IMR-90 (cell line): ENCODE data around the gene ZFP42. TPM values are rescaled to one million over a fixed set of nuclear protein-coding genes. Genes with fewer than 3 reads are reported as not detected.

Source experiments
- ATAC-seq: fragments of 200-7000 bp; cut with Tn5 transposase; 2 replicates; pipeline ENCODE4 v1.9.1; 2020; ENCODE audit warnings: low read depth, mild to moderate bottlenecking, moderate library complexity
- BruUV-seq: library from RNA; stranded (reverse); fragments of 400-500 nt; replicated peaks from 2 replicates; lab custom pipeline; 2021; lab: Mats Ljungman, UMichigan
- CTCF ChIA-PET: fragments of 300-600 bp; formaldehyde crosslinking; extraction: SDS; loops from one replicate; lab custom pipeline; 2021; ENCODE audit warnings: antibody characterized with exemption; lab: Yijun Ruan, JAX
- POLR2A ChIA-PET: fragments of 300-600 bp; sonication (Branson Sonifier 250); formaldehyde crosslinking; loops from one replicate; lab custom pipeline; 2022; ENCODE audit warnings: antibody characterized with exemption; ENCODE audit not compliant: unreplicated experiment; lab: Charles Lee
- DNase-seq: peaks from one replicate; pipeline ENCODE4 v3.0.0; 2013
- H2AFZ ChIP-seq: replicated peaks from 2 replicates; pipeline ENCODE3; 2013; ENCODE audit warnings: low read length, mild to moderate bottlenecking; ENCODE audit not compliant: poor library complexity
- H2AK5ac ChIP-seq: 2 replicates; pipeline ENCODE4 v1.6.1; 2013; ENCODE audit warnings: low read depth, low read length, inconsistent platforms
- H2AK9ac ChIP-seq: replicated peaks from 2 replicates; pipeline ENCODE3; 2013; ENCODE audit warnings: mild to moderate bottlenecking, low read depth, low read length, moderate library complexity; ENCODE audit not compliant: poor library complexity
- H2BK120ac ChIP-seq: 2 replicates; pipeline ENCODE4 v1.6.1; 2013; ENCODE audit warnings: low read depth, low read length, inconsistent platforms
- H2BK15ac ChIP-seq: 3 replicates; pipeline ENCODE4 v1.6.1; 2013; ENCODE audit warnings: low read depth, low read length, inconsistent platforms
- H2BK20ac ChIP-seq: 2 replicates; pipeline ENCODE4 v1.6.1; 2013; ENCODE audit warnings: low read depth, mild to moderate bottlenecking, inconsistent platforms, low read length, moderate library complexity
- H2BK5ac ChIP-seq: 2 replicates; pipeline ENCODE4 v1.6.1; 2013; ENCODE audit warnings: mild to moderate bottlenecking, low read depth, low read length, inconsistent platforms; ENCODE audit not compliant: poor library complexity, severe bottlenecking
- H3K14ac ChIP-seq: replicated peaks from 2 replicates; pipeline ENCODE4 v1.6.1; 2013; ENCODE audit warnings: low read depth, low read length, inconsistent platforms
- H3K18ac ChIP-seq: 2 replicates; pipeline ENCODE4 v1.6.1; 2013; ENCODE audit warnings: low read depth, low read length, control low read depth
- H3K23ac ChIP-seq: 2 replicates; pipeline ENCODE4 v1.6.1; 2013; ENCODE audit warnings: low read depth, low read length, inconsistent platforms
- H3K27ac ChIP-seq: 2 replicates; pipeline ENCODE4 v1.5.1; 2013; ENCODE audit warnings: mild to moderate bottlenecking, control low read depth, low read length; ENCODE audit not compliant: insufficient read depth
- H3K27me3 ChIP-seq: 2 replicates; pipeline ENCODE4 v1.6.1; 2013; ENCODE audit warnings: low read length; ENCODE audit not compliant: control insufficient read depth, insufficient read depth
- H3K36me3 ChIP-seq: 2 replicates; pipeline ENCODE4 v1.6.1; 2013; ENCODE audit warnings: low read length, mixed read lengths; ENCODE audit not compliant: control insufficient read depth, insufficient read depth
- H3K4ac ChIP-seq: 2 replicates; pipeline ENCODE4 v1.6.1; 2013; ENCODE audit warnings: low read depth, low read length, inconsistent platforms
- H3K4me1 ChIP-seq: 2 replicates; pipeline ENCODE4 v1.6.1; 2013; ENCODE audit warnings: low read length, mixed read lengths; ENCODE audit not compliant: control insufficient read depth, insufficient read depth
- H3K4me2 ChIP-seq: 2 replicates; pipeline ENCODE4 v1.6.1; 2013; ENCODE audit warnings: low read depth, mild to moderate bottlenecking, control low read depth, low read length, moderate library complexity
- H3K4me3 ChIP-seq: 2 replicates; pipeline ENCODE4 v1.5.1; 2013; ENCODE audit warnings: low read depth, mild to moderate bottlenecking, control low read depth, low read length, moderate library complexity; ENCODE audit not compliant: insufficient read depth
- H3K56ac ChIP-seq: 2 replicates; pipeline ENCODE4 v1.6.1; 2013; ENCODE audit warnings: low read length, inconsistent platforms; ENCODE audit not compliant: insufficient read depth; ENCODE audit errors: extremely low read depth
- H3K79me1 ChIP-seq, 2 experiments: 2 replicates each; pipeline ENCODE4 v1.6.1; 2013; ENCODE audit warnings: low read length in 2 of 2, inconsistent platforms in 1 of 2, low read depth in 1 of 2
- H3K9ac ChIP-seq: 2 replicates; pipeline ENCODE4 v1.6.1; 2013; ENCODE audit warnings: low read depth, low read length, control low read depth
- H3K9me1 ChIP-seq: 2 replicates; pipeline ENCODE4 v1.6.1; 2013; ENCODE audit warnings: low read length, inconsistent platforms; ENCODE audit not compliant: insufficient read depth
- H3K9me3 ChIP-seq: 2 replicates; pipeline ENCODE4 v1.6.1; 2013; ENCODE audit warnings: low read length; ENCODE audit not compliant: control insufficient read depth, insufficient read depth
- H4K20me1 ChIP-seq: 2 replicates; pipeline ENCODE4 v1.6.1; 2013; ENCODE audit warnings: low read length, inconsistent platforms; ENCODE audit not compliant: insufficient read depth
- H4K5ac ChIP-seq: 2 replicates; pipeline ENCODE4 v1.6.1; 2013; ENCODE audit warnings: mild to moderate bottlenecking, low read depth, low read length, control low read depth
- H4K8ac ChIP-seq, 2 experiments: 2 replicates each; pipeline ENCODE4 v1.6.1; 2013; ENCODE audit warnings: low read depth in 2 of 2, low read length in 2 of 2, control low read depth in 1 of 2, inconsistent platforms in 1 of 2
- H4K91ac ChIP-seq: 2 replicates; pipeline ENCODE4 v1.6.1; 2013; ENCODE audit warnings: low read depth, low read length, inconsistent platforms; ENCODE audit not compliant: insufficient read depth
- BHLHE40 ChIP-seq: fragments of 150-350 bp; IDR thresholded peaks from 2 replicates; pipeline ENCODE4 v1.6.1; 2016; ENCODE audit warnings: mild to moderate bottlenecking, low read depth, low read length
- CEBPB ChIP-seq: IDR thresholded peaks from 2 replicates; pipeline ENCODE4 v1.6.1; 2012; ENCODE audit warnings: low read depth, low read length, improper control_type of control experiment
- CHD1 ChIP-seq: IDR thresholded peaks from 2 replicates; pipeline ENCODE4 v1.6.1; 2012; ENCODE audit warnings: low read depth, low read length, improper control_type of control experiment
- FOS ChIP-seq: fragments of 150-350 bp; IDR thresholded peaks from 2 replicates; pipeline ENCODE4 v1.6.1; 2016; ENCODE audit warnings: low read depth, low read length
- MAFK ChIP-seq: IDR thresholded peaks from 2 replicates; pipeline ENCODE4 v1.6.1; 2012; ENCODE audit warnings: low read depth, low read length, improper control_type of control experiment
- MAZ ChIP-seq: IDR thresholded peaks from 2 replicates; pipeline ENCODE4 v1.6.1; 2012; ENCODE audit warnings: low read depth, mild to moderate bottlenecking, low read length, improper control_type of control experiment, moderate library complexity, borderline replicate concordance
- MXI1 ChIP-seq: IDR thresholded peaks from 2 replicates; pipeline ENCODE4 v1.6.1; 2012; ENCODE audit warnings: low read depth, mild to moderate bottlenecking, low read length, moderate library complexity, borderline replicate concordance
- NFE2L2 ChIP-seq: fragments of 150-350 bp; IDR thresholded peaks from 2 replicates; pipeline ENCODE4 v1.6.1; 2016; ENCODE audit warnings: low read depth, mild to moderate bottlenecking, low read length
- POLR2A ChIP-seq: IDR thresholded peaks from 2 replicates; pipeline ENCODE4 v1.6.1; 2012; ENCODE audit warnings: mild to moderate bottlenecking, low read depth, low read length
- RAD21 ChIP-seq: IDR thresholded peaks from 2 replicates; pipeline ENCODE4 v1.6.1; 2012; ENCODE audit warnings: low read length, improper control_type of control experiment
- RCOR1 ChIP-seq: IDR thresholded peaks from 2 replicates; pipeline ENCODE4 v1.6.1; 2012; ENCODE audit warnings: mild to moderate bottlenecking, low read length, improper control_type of control experiment; ENCODE audit not compliant: insufficient replicate concordance
- RFX5 ChIP-seq: IDR thresholded peaks from 2 replicates; pipeline ENCODE4 v1.8.0; 2012; ENCODE audit warnings: low read depth, mild to moderate bottlenecking, low read length, moderate library complexity
- SMC3 ChIP-seq: fragments of 150-350 bp; IDR thresholded peaks from 2 replicates; pipeline ENCODE4 v1.6.1; 2016; ENCODE audit warnings: low read depth, mild to moderate bottlenecking, antibody characterized with exemption, low read length, moderate library complexity
- WGBS, 2 experiments: methylation state at CpG; one replicate each; pipeline versions ENCODE4 v1.1.5 to v1.1.7; 2013; ENCODE audit warnings: missing lambda C conversion rate in 2 of 2; ENCODE audit not compliant: insufficient read length in 1 of 2; ENCODE audit errors: extremely low coverage in 2 of 2; 5-methylcytosine and 5-hydroxymethylcytosine counted together
- dilution Hi-C: fragments of 300-500 bp; cut with HindIII; formaldehyde crosslinking; loops from one replicate; pipeline ENCODE4 v1.14.3; 2018; ENCODE audit warnings: low sequenced_read_pairs; ENCODE audit not compliant: unreplicated experiment
- in situ Hi-C: fragments of 300-500 bp; cut with MboI; formaldehyde crosslinking; loops from 3 replicates; pipeline ENCODE4 v1.14.3; 2019; ENCODE audit warnings: low sequenced_read_pairs, inconsistent platforms, mixed read lengths
- intact Hi-C: fragments of 100-400 bp; cut with micrococcal nuclease; formaldehyde crosslinking; loops from 2 replicates; pipeline ENCODE4 v1.10.0; 2022
- polyA plus RNA-seq, 3 experiments: library from polyadenylated mRNA; depleted of rRNA; stranded (reverse); fragments of >200 nt; gene quantifications; 2 replicates each; pipeline ENCODE4 v1.2.3, GENCODE V29; 2012; ENCODE audit warnings: low replicate concordance in 1 of 3
- total RNA-seq: library from RNA; depleted of rRNA; stranded (reverse); fragments of >200 nt; gene quantifications from 2 replicates; pipeline ENCODE4 v1.2.3, GENCODE V29; 2012
- TF ChIP-seq, protein P1 (sequence below): fragments of 150-350 bp; IDR thresholded peaks from 2 replicates; pipeline ENCODE4 v1.6.1; 2017; ENCODE audit warnings: mild to moderate bottlenecking, antibody characterized with exemption, low read length, low read depth
- TF ChIP-seq, protein P2 (sequence below): conservative IDR thresholded peaks from 2 replicates; pipeline ENCODE4 v1.5.1; 2012; ENCODE audit warnings: mild to moderate bottlenecking, low read depth, low read length, improper control_type of control experiment
- TF ChIP-seq, protein P3 (sequence below): fragments of 150-350 bp; IDR thresholded peaks from 2 replicates; pipeline ENCODE4 v1.6.1; 2016; ENCODE audit warnings: low read depth, mild to moderate bottlenecking, low read length, moderate library complexity, borderline replicate concordance

The ZFP42 gene
- total and polyA plus RNA-seq, 2 of the 4 experiments (the other 2 are of a cell fraction): not detected

DNA sequence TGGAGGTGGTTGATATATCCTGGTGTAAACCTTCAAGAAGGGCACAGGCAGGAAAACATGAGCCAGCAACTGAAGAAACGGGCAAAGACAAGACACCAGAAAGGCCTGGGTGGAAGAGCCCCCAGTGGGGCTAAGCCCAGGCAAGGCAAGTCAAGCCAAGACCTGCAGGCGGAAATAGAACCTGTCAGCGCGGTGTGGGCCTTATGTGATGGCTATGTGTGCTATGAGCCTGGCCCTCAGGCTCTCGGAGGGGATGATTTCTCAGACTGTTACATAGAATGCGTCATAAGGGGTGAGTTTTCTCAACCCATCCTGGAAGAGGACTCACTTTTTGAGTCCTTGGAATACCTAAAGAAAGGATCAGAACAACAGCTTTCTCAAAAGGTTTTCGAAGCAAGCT, 7.2 kb downstream of the ZFP42 start:
- POLR2A ChIA-PET: no interaction called here
- Histone ChIP-seq H3K79me1 (no peaks in the 10 kb centered on the region), H3K4me1 (no peaks in the 10 kb centered on the region), H3K4me3 (no peak overlapping the region), H3K23ac (no peak overlapping the region), H3K9me1 (no peaks in the 10 kb centered on the region), H3K4ac (no peak overlapping the region), H2AK5ac (no peak overlapping the region; the same call in 1 of the 2 replicates), H3K27ac (no peak overlapping the region), H4K5ac (no peak overlapping the region), H2BK20ac (no peak overlapping the region), H3K56ac (no peak overlapping the region; the same call in 1 of the 2 replicates), H2BK5ac (no peak overlapping the region), H2BK120ac (no peak overlapping the region), H3K14ac (no peak overlapping the region), H3K36me3 (no peaks in the 10 kb centered on the region), H2AFZ (no peak overlapping the region), H2AK9ac (no peak overlapping the region), H4K20me1 (no peaks in the 10 kb centered on the region), H3K27me3 (no peaks in the 10 kb centered on the region), H3K4me2 (no peak overlapping the region), H3K18ac (no peak overlapping the region), H2BK15ac (no peak overlapping the region), H4K8ac (no peak overlapping the region), H3K9me3 (no peaks in the 10 kb centered on the region), H3K9ac (no peak overlapping the region), H4K91ac (no peak overlapping the region)
- CTCF ChIA-PET: no interaction called here
- in situ Hi-C loops: no loop called here
- DNase-seq: no peak
- ATAC-seq: no peak
- BruUV-seq: no TSS peak
- WGBS, 2 experiments: 80% methylated on average over 1 of the region's 7 CpGs; no CpG with 5 or more reads in 1 of the 2 experiments
- dilution Hi-C loops: no loop called here
- intact Hi-C loops: no loop called here
- TF ChIP-seq BHLHE40 (no peak), POLR2A (no peak), MAFK (no peak), CHD1 (no peak), RCOR1 (no peak), MAZ (no peak), MXI1 (no peak), NFE2L2 (no peak), SMC3 (no peak), FOS (no peak), CEBPB (no peak), RFX5 (no peak), RAD21 (no peak)
- TF ChIP-seq, protein P1, sequence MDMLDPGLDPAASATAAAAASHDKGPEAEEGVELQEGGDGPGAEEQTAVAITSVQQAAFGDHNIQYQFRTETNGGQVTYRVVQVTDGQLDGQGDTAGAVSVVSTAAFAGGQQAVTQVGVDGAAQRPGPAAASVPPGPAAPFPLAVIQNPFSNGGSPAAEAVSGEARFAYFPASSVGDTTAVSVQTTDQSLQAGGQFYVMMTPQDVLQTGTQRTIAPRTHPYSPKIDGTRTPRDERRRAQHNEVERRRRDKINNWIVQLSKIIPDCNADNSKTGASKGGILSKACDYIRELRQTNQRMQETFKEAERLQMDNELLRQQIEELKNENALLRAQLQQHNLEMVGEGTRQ: no peak
- TF ChIP-seq, protein P2, sequence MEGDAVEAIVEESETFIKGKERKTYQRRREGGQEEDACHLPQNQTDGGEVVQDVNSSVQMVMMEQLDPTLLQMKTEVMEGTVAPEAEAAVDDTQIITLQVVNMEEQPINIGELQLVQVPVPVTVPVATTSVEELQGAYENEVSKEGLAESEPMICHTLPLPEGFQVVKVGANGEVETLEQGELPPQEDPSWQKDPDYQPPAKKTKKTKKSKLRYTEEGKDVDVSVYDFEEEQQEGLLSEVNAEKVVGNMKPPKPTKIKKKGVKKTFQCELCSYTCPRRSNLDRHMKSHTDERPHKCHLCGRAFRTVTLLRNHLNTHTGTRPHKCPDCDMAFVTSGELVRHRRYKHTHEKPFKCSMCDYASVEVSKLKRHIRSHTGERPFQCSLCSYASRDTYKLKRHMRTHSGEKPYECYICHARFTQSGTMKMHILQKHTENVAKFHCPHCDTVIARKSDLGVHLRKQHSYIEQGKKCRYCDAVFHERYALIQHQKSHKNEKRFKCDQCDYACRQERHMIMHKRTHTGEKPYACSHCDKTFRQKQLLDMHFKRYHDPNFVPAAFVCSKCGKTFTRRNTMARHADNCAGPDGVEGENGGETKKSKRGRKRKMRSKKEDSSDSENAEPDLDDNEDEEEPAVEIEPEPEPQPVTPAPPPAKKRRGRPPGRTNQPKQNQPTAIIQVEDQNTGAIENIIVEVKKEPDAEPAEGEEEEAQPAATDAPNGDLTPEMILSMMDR: no peak
- TF ChIP-seq, protein P3, sequence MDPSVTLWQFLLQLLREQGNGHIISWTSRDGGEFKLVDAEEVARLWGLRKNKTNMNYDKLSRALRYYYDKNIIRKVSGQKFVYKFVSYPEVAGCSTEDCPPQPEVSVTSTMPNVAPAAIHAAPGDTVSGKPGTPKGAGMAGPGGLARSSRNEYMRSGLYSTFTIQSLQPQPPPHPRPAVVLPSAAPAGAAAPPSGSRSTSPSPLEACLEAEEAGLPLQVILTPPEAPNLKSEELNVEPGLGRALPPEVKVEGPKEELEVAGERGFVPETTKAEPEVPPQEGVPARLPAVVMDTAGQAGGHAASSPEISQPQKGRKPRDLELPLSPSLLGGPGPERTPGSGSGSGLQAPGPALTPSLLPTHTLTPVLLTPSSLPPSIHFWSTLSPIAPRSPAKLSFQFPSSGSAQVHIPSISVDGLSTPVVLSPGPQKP: no peak
